Stimulated activated CD8-positive, alpha-beta memory T cell treated with anti-CD3 and anti-CD28 coated beads, Interleukin-12 subunit alpha, Interleukin-12 subunit beta, amount 100 ng/mL, for 1 hour (primary cell): ENCODE results near the gene R3HCC1L.

Experiments
- DNase-seq: peaks from one replicate; pipeline ENCODE4 v3.0.0-alpha.2; 2020; ENCODE audit warnings: low read depth

The R3HCC1L gene

GRCh38 chr10:98231417-98231816 lies 97.0 kb downstream of the R3HCC1L start:
- DNase-seq, result no peak

- no peak for DNase-seq
Observed at GRCh38 chr10:98235846-98236245, 101.4 kb downstream of the R3HCC1L start.

- no peak for DNase-seq
Observed at GRCh38 chr10:98236862-98237261, 102.4 kb downstream of the R3HCC1L start.

GRCh38 chr10:98238391-98238790 lies 103.9 kb downstream of the R3HCC1L start:
- no peak for DNase-seq

GRCh38 chr10:98240524-98240923 lies 106.1 kb downstream of the R3HCC1L start:
- DNase-seq, result no peak

GRCh38 chr10:98242823-98243222 lies 108.4 kb downstream of the R3HCC1L start:
- no peak for DNase-seq

- no peak for DNase-seq
Observed at GRCh38 chr10:98244141-98244540, 109.7 kb downstream of the R3HCC1L start.

- DNase-seq, result no peak
Observed at GRCh38 chr10:98244586-98244985, 110.1 kb downstream of the R3HCC1L start.

- no peak for DNase-seq
Observed at GRCh38 chr10:98246911-98247805, 112.7 kb downstream of the R3HCC1L start.

GRCh38 chr10:98248018-98248417 lies 113.6 kb downstream of the R3HCC1L start:
- no peak for DNase-seq

- DNase-seq, result no peak
Observed at GRCh38 chr10:98249134-98249533, 114.7 kb downstream of the R3HCC1L start.

- no peak for DNase-seq
Observed at GRCh38 chr10:98251399-98251798, 116.9 kb downstream of the R3HCC1L start.

- no peak for DNase-seq
Observed at GRCh38 chr10:98252464-98252863, 118.0 kb downstream of the R3HCC1L start.

GRCh38 chr10:98253499-98253898 lies 119.0 kb downstream of the R3HCC1L start:
- DNase-seq, result no peak

- no peak for DNase-seq
Observed at GRCh38 chr10:98254234-98254974, 119.9 kb downstream of the R3HCC1L start.

GRCh38 chr10:98255146-98255877 lies 120.9 kb downstream of the R3HCC1L start:
- DNase-seq, result no peak

- DNase-seq, result no peak
Observed at GRCh38 chr10:98256692-98257091, 122.2 kb downstream of the R3HCC1L start.

- DNase-seq, result no peak
Observed at GRCh38 chr10:98257198-98257597, 122.7 kb downstream of the R3HCC1L start.

- DNase-seq, result no peak
Observed at GRCh38 chr10:98257961-98258360, 123.5 kb downstream of the R3HCC1L start.

- DNase-seq, result no peak
Observed at GRCh38 chr10:98258683-98259454, 124.4 kb downstream of the R3HCC1L start.

GRCh38 chr10:98259606-98260315 lies 125.3 kb downstream of the R3HCC1L start:
- DNase-seq, result no peak
